Renal cortical epithelial cell (primary cell): ENCODE data around the gene CTNNBL1. TPM values are rescaled to one million over a fixed set of nuclear protein-coding genes. Genes with fewer than 3 reads are reported as not detected.
"Not testable (repeated sequence)": the region's sequence is repeated elsewhere in the genome, so short reads cannot be mapped to it uniquely, and the experiment has no call there.

Source experiments
- DNase-seq: peaks from one replicate; pipeline ENCODE4 v3.0.0-alpha.2; 2011; ENCODE audit warnings: low read depth
- total RNA-seq: library from RNA; depleted of rRNA; stranded (reverse); fragments of >200 nt; gene quantifications from 2 replicates; pipeline ENCODE4 v1.2.3, GENCODE V29; 2014

Gene CTNNBL1
- total RNA-seq, 1 donor from 2014 or later: 29.4 TPM

GRCh38 chr20:37706298-37706697 is 12.5 kb downstream of the CTNNBL1 start:
- DNase-seq: no peak

DNA sequence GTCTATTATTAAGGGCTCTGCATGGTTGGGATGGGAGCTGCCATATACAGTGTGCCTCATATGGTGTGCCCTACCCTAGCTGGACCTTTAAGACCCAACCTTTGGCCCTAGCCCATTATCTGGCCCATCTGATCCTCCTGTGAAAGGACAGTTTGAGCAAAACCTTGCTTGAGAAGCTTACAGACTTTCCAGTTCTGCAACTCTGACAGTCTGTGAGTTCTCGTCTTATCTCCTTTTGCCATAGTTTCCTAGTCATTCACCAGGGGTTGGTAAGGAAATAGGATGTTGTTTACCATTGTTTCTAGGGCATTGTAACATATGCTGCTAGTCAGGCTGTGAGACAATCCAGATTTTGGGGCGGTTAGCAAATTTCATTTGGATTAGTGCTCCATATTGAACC is 17.2 kb downstream of the CTNNBL1 start:
- DNase-seq: no peak

DNA sequence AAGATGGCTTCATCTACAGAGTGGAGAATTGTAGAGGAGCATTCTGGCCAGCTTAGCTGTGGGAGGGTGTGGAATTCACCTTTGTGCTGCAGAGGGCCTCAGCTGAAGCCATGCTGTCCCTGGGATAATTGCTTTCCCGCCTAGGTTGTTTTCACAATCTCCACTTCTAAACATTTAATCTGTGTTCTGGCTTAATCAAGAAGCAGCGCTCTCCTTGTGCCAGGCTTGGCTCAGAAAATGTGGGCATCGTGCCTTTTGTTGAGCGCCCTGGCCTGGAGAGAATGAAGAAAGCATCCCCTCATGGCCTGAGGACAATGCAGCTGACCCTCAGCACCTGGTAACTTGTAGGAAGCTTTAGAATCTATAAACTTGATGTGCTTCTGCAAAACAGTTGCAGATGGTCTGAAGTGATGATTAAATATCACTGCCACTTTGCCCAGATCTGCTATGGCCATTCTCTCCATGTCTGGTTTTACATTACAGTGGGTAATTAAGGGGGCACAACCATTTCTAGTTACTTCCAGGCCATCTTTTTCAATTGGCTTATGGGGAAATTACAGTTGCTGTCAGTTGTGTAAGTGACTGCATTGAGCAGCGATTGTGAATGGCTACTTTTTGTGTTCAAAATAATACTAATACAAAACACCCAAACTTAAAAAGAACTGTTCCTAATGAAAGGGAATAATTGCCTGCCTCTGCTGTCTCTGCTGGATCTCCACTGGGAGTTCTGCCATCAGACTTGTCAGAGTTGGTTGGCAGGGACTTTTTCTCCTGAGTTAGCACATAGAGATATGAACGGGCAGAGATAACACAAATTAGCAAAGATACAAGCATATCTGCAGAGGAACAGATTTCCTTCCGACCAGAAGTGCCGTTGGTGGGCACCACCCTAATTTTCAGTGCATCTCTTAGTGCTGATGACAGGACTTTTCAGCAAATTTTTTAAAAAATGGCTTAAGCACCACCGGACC is 18.4 kb downstream of the CTNNBL1 start:
- DNase-seq: no peak

DNA sequence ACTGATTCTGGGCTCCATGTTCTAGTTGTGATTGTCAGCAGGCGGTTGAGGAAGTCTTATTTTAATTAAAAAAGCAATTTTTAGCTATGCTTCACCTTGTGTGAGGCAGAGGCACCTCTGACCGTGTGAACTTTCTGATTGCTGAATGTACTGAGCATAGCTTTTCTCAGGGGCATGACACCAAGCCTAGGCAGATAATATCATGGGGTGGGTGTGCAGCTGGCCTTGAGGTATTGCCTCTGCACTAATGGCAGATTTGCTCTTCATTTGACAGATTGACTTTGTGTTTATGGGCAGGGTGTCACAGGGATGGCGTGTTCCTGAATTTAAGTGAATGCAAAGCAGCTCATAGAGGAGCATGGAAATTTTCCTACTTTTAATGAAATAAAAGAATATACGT is 19.6 kb downstream of the CTNNBL1 start:
- DNase-seq: no peak

- DNase-seq: peak; percentile 55
Observed at GRCh38 chr20:37714978-37715672, 21.3 kb downstream of the CTNNBL1 start.

DNA sequence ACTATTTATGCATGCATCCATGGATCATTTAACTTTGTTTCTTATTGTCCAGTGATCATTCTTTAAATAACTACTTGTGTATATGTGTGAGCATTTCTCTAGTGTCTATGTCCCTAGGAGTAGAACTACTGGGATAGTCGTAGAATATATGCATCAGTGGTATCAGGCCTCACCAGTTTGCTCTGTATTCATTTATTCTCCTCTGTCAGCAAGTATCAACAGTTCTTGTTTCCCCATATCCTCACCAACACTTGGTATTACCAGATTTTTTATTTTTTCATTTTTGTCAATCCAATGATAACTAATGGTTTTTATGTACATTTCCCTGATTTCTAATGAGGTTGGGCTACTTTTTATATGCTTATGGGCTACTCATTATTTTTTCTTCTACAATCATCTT is 27.9 kb downstream of the CTNNBL1 start:
- no peak for DNase-seq

DNA sequence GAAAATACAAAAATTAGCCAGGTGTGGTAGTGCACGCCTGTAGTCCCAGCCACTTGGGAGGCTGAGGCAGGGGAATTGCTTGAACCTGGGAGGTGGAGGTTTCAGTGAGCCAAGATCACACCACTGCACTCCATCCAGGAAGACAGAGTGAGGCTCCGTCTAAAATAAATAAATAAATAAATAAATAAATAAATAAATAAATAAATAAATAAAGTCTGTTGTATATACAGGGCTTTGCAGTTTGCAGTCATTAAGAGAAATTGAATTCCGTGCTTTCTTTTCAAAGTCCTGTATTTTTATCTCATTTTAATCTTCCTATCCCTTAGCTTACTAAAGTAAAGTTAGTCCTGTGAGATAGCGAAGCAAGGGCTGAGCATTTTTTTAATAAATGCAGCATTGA is 28.5 kb downstream of the CTNNBL1 start:
- not testable (repeated sequence) for DNase-seq

DNA sequence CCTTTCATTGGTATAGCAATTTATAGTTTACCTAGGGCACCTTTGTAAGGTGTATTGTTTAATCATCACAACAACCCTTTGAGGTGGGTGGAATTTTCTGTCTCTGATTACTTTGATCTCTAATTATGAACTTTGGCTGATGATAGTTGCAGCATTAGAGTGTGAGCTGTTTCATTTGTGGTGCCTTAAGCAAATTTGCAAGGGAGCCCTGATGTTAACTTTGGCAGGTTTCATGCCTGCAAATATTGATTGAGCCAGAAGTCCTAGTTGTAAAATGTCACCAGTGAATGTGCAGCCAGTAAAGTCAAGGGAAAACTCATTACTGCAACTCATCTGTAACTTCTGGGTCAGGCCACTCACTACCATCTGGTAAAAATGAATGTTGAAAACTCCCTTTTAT is 29.8 kb downstream of the CTNNBL1 start:
- DNase-seq: no peak

DNA sequence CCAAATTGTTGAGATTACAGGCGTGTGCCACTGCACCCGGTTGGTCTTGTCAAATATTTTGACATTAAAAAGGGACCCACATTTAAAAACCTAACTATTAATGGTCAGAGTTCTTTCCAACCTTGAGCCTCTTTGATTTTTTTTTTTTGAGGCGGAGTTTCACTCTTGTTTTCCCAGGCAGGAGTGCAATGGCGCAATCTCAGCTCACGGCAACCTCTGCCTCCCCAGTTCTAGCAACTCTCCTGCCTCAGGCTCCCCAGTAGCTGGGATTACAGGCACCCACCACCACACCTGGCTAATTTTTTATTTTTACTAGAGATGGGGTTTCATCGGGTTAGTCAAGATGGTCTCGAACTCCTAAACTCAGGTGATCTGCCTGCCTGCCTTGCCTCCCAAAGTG is 31.3 kb downstream of the CTNNBL1 start:
- no peak for DNase-seq

GRCh38 chr20:37725855-37726254 is 32.0 kb downstream of the CTNNBL1 start:
- DNase-seq: no peak

- no peak for DNase-seq
Observed at GRCh38 chr20:37726321-37726720, 32.5 kb downstream of the CTNNBL1 start.

DNA sequence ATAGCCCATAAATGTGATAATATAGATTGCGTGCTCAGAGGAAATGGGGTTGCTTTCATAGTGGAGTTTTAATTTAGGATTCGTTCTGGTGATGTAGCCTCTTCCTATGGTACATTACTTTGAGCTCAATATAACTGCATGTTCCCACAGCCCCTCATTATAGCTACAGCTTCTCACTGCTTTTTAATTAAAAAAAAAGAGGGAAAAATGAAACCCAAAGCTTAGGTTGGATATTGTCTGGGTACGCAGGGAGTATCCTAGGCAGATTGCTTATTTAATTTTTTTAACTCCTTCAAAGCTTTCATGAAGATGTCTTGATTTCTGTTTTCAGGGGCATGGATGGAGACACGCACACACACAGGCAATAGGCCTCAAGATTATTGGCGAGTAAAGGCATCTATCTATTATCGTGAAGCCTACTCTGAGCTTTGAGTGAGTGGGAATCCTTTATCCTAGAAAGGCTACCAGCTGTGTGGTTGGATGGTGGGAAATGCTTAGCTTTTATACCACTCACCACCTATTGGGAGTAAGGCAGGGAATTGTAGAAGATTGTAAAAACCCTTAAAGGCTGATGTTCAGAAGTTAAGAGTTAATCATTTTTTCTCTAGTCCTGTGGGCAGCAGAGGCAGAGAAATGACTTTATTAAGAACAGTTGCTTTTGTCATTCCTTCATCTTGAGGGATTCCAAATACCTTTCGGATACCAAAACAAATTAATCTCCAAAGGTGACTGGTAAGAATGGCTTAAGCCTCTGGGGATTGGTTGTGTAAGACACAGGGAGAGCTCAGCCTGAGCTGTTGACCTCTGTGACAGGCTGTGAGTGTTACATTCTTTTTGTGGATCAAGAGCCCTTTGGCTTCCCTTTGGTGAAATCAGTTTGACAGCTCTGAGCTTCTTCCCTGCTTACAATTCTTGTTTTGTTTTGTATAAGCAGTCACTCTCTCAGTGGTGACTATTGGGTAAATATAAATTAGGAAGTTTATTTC is 33.4 kb downstream of the CTNNBL1 start:
- DNase-seq: peak; percentile 40

GRCh38 chr20:37727957-37728634 is 34.3 kb downstream of the CTNNBL1 start:
- no peak for DNase-seq

- DNase-seq: no peak
Observed at GRCh38 chr20:37728635-37728983, 34.8 kb downstream of the CTNNBL1 start.

DNA sequence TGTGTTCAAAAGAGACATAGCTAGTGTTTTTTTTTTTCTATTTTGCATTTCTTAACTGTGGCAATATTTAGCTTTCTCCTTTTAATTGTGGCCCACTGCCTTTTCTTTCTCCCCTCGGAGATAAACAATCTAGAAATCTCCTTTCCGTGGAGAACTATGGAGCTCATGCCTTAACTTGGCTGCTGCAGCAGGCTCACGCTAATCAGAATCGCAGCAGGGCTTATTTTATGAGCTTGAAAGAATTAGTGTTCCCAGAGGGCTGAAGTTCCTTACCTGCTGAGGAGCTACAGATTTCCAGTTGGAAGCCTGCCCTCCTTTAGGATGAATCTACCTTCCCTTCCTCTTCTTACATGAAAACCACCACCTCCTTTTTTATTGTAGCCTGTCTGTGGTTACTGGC is 35.6 kb downstream of the CTNNBL1 start:
- DNase-seq: no peak

DNA sequence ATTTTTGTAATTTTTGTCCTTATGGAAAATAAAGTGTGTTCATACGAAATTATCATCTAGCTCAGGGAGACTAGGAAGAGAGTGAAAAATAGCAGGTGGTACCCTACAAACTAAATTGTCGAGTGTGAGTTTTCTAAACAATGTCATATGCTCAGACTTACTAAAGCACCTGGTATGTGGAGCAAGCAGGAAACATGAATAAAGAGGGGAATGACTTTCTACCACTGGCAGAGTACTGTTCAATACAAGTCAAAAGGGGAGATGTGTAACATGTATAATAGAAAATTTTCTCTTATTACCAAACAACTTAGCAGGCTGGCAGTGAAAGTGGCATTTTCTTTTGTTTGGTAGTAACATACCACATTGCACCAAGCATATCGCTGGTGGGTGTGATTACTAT is 36.1 kb downstream of the CTNNBL1 start:
- DNase-seq: peak; percentile 31

GRCh38 chr20:37733416-37733815 is 39.6 kb downstream of the CTNNBL1 start:
- DNase-seq: no peak

DNA sequence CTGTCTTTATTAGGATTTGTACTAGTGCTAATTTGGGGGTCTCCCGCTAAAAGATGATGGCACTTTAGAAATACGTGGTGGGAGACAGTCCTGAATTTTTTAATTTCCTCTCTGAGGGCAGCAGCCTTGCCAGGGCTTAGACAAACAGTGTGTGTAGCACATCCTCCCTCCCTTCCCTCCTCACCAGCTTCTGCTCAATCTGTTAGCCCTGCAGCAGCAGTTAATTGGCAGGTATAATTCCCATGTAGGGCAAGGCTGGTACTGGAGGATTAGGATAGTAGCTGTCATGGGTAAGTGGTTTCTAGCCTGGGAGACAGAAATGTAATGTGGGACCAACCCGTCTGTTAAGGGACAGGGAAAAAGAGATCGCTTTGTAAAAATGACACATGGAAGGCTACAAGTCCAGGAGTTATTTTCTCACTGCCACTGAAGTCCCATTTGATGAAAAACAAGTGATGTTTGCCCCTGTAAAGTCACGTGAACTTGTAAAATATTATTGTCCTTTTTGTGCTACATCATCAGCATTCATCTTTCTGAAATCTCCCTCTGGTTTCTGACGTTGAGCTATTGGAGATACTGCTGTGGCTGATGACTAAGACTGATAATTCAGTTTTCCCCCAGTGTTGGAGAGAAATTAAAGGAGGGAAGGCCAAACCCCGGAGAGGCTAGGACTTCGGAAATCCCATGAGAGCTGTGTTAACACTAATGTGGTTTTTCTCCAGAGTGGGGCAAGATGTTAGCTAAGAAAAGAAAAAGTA is 40.6 kb downstream of the CTNNBL1 start:
- no peak for DNase-seq

DNA sequence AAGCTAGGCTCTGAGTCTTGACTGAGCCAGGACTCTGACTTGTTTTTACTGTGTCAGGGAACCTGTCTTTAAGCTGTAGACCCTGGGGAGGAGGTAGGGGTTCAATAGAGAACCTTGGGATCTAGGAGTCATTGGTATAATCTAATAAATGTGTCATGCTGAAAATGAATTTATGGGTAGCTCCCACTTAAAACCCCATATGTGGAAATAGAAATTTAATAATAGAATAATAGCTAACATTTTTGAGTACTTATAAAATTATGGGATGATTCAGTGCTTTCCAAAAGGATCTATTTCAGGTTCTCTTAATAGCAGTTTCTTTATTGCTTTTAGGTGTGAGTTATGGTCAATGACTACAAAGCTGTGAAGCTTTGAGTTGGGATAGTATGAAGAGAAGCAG is 41.7 kb downstream of the CTNNBL1 start:
- DNase-seq: no peak

- DNase-seq: no peak
Observed at GRCh38 chr20:37736132-37736531, 42.3 kb downstream of the CTNNBL1 start.
